ENCODE data around the gene ARL8A. TPM values are rescaled to one million over a fixed set of nuclear protein-coding genes. Genes with fewer than 3 reads are reported as not detected.

The ARL8A gene
- total and polyA plus RNA-seq, 8 donors, result 7.8 to 34.5 (median 20.9) TPM

GRCh38 chr1:202160377-202160940, 15.9 kb upstream of the ARL8A start, which contains the start of gene PTPN7:
TSS of gene PTPN7 (minus strand) at chr1:202160602. CDS start at chr1:202159402, 1,200 bp downstream.
- intact Hi-C loops (cut with DNase I; ENCODE audit: low total_unique reads), result no loop called here
- no peak for TF ChIP-seq CTCF (IDR thresholded peaks at IDR 0.05)
- no peak for TF ChIP-seq EP300 (IDR thresholded peaks at IDR 0.05)
- TF ChIP-seq POLR2AphosphoS5 (IDR thresholded peaks at IDR 0.05), result no peak
- TF ChIP-seq POLR2A (IDR thresholded peaks at IDR 0.05), result no peak
- Histone ChIP-seq H3K9me3 (no peaks in the 10 kb centered on the region), H3K4me1 (peaks cover 0 to 30% (median 6%) of the 10 kb centered on the region in 4 donors), H3K27ac (peak within 1 kb of the TSS; percentile 72 to 84 (median 74)), H3K36me3 (no peaks in the 10 kb centered on the region), H3K27me3 (peaks cover 0 to 4% (median 0%) of the 10 kb centered on the region in 3 donors), H3K4me3 (peak within 1 kb of the TSS; percentile 26 to 39 (median 35))
- DNase-seq, result peak; percentile 39 to 66
- 60 to 77% (median 68%) methylated on average over 16 to 17 of the region's 17 CpGs for WGBS, 5 donors

DNA sequence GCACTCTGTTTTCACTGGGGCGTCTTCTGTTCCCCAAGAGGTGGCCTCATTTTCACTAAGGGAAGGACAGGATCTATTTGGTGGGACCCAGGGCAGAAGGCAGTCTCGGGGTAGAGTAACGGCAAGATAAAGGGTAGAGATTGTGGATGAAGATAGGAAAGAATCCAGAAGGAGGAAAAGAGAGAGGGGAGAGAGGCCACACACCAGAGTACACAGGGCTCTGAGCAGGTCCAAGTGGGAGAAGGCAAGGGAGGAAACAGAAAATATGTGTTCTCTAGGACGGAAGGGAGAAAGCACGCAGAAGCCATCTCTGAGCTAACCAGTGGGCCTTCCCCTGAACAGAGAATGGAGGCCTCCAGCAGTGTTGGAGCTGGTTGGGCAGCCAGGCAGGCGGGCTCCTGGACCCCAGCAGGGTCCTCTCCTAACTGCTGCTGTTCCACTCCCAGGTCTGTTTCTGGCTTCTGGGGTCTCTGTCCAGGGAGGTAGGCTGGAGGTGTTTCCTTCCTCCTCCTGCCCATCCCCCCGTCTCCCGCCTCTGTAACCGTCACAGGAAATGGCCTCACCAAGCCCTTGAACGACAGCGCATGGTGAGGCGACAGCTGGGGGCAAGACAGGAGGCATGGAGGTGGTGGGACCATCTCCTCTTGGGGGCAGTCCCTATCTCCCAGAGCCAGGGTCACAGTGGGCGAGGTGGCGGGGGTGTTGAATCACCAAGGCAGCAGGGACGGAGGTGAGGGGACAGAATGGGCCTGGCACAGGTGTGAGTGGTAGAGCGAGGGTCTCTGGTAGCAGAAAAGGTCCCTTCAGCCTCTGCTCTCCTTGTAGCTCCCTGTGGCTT, 15.2 kb upstream of the ARL8A start:
- Histone ChIP-seq H3K27me3 (peaks cover 0 to 4% (median 0%) of the 10 kb centered on the region in 3 donors), H3K36me3 (no peaks in the 10 kb centered on the region), H3K9me3 (no peaks in the 10 kb centered on the region), H3K4me1 (peaks cover 0 to 36% (median 13%) of the 10 kb centered on the region in 4 donors), H3K4me3 (peak overlapping the region; percentile 26 to 39 (median 35)), H3K27ac (peak overlapping the region; percentile 72 to 84 (median 74))
- intact Hi-C loops (cut with DNase I; ENCODE audit: low total_unique reads), result no loop called here
- 65 to 81% (median 72%) methylated on average over 16 of the region's 16 CpGs for WGBS, 5 donors
- TF ChIP-seq CTCF (IDR thresholded peaks at IDR 0.05) (no peak), POLR2AphosphoS5 (IDR thresholded peaks at IDR 0.05) (no peak), EP300 (IDR thresholded peaks at IDR 0.05) (no peak), POLR2A (IDR thresholded peaks at IDR 0.05) (no peak)
- no peak for DNase-seq

- Histone ChIP-seq H3K27me3 (peaks cover 0 to 4% (median 0%) of the 10 kb centered on the region in 3 donors), H3K27ac (peak overlapping the region in 3 of 5 donors; percentile 74 to 84 (median 80)), H3K36me3 (peaks cover 0 to 5% (median 0%) of the 10 kb centered on the region in 4 donors), H3K4me1 (peaks cover 0 to 35% (median 14%) of the 10 kb centered on the region in 4 donors), H3K9me3 (no peaks in the 10 kb centered on the region), H3K4me3 (peak overlapping the region; percentile 26 to 39 (median 35))
- intact Hi-C loops (cut with DNase I; ENCODE audit: low total_unique reads), result no loop called here
- TF ChIP-seq CTCF (IDR thresholded peaks at IDR 0.05) (no peak), POLR2A (IDR thresholded peaks at IDR 0.05) (no peak), EP300 (IDR thresholded peaks at IDR 0.05) (no peak), POLR2AphosphoS5 (IDR thresholded peaks at IDR 0.05) (no peak)
- WGBS, 5 donors, result 77 to 84% (median 79%) methylated on average over 5 to 10 of the region's 10 CpGs
- no peak for DNase-seq
Observed at GRCh38 chr1:202158810-202159533, 14.4 kb upstream of the ARL8A start.

DNA sequence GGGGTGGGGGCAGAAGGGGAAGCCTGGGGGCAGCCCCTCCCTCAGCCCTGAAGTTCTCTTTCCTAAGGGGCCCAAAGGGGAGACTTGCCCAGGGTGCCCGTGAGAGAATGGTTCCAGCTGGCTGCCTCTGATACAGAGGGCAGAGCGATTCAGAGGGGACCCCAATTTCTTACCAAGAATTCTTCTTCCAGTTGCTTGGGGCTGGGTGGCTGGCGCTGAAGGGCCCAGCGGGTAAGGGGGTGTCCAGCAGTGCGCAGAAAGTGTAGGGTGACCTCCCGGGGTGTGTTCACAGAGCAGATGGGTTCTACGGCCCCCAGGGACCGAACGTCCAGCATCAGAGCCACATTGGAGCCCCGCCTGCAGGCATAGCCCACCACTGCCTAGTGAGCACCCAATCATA, 13.4 kb upstream of the ARL8A start:
- WGBS, 5 donors, result 90 to 95% (median 94%) methylated on average over 6 to 10 of the region's 10 CpGs
- TF ChIP-seq EP300 (IDR thresholded peaks at IDR 0.05), result no peak
- no peak for TF ChIP-seq CTCF (IDR thresholded peaks at IDR 0.05)
- TF ChIP-seq POLR2A (IDR thresholded peaks at IDR 0.05), result no peak
- no peak for TF ChIP-seq POLR2AphosphoS5 (IDR thresholded peaks at IDR 0.05)
- no peak for DNase-seq
- Histone ChIP-seq H3K4me3 (no peak overlapping the region), H3K36me3 (peaks cover 0 to 7% (median 0%) of the 10 kb centered on the region in 4 donors), H3K27me3 (peaks cover 0 to 4% (median 0%) of the 10 kb centered on the region in 3 donors), H3K27ac (no peak overlapping the region), H3K9me3 (no peaks in the 10 kb centered on the region), H3K4me1 (peaks cover 0 to 34% (median 14%) of the 10 kb centered on the region in 4 donors)
- intact Hi-C loops (cut with DNase I; ENCODE audit: low total_unique reads), result no loop called here
